ENCODE measurements around the gene PARP8. TPM values are rescaled to one million over a fixed set of nuclear protein-coding genes. Genes with fewer than 3 reads are reported as not detected.

The PARP8 gene
- total RNA-seq, 2 experiments from 2014 or later, result 181 to 200 TPM

- intact Hi-C loops (cut with DNase I, micrococcal nuclease), result no loop called here
- H3K9me3 Mint-ChIP-seq, result no peaks in the 10 kb centered on the region
- ATAC-seq (ENCODE audit: poor library complexity), result no peak
- H3K4me3 ChIP-seq (ENCODE audit: low read length), result no peak overlapping the region
- H3K27ac Mint-ChIP-seq, result no peak overlapping the region
- H3K4me3 Mint-ChIP-seq, result no peak overlapping the region
- CTCF ChIA-PET, result interaction anchor here (0.5 to 1.1 kb wide), 2 partner anchors 50 to 51 kb away, joined by 3 read pairs; no protein-coding TSS in a partner anchor
- no peak overlapping the region for H3K27ac ChIP-seq (ENCODE audit: low read depth in 1 of 2, low read length in 2 of 2)
- DNase-seq, result no peak
- no peak for TF ChIP-seq CTCF (IDR thresholded peaks at IDR 0.05)
- POLR2A ChIA-PET, result interaction anchor here (0.6 kb wide), 1 partner anchor 376 kb away, joined by 4 read pairs; no protein-coding TSS in a partner anchor
- no peaks in the 10 kb centered on the region for H3K9me3 ChIP-seq (ENCODE audit: control insufficient read depth in 1 of 2, insufficient read depth in 1 of 2, low read length in 2 of 2)
- no peaks in the 10 kb centered on the region for H3K27me3 ChIP-seq (ENCODE audit: control insufficient read depth in 1 of 2, insufficient read depth in 2 of 2, low read length in 2 of 2)
- H3K36me3 Mint-ChIP-seq (ENCODE audit: low read depth), result peaks cover 82% of the 10 kb centered on the region
- H3K36me3 ChIP-seq (ENCODE audit: insufficient read depth, low read length), result peaks cover 50% of the 10 kb centered on the region
- no peaks in the 10 kb centered on the region for H3K27me3 Mint-ChIP-seq
- H3K4me1 Mint-ChIP-seq (ENCODE audit: low read depth), result no peaks in the 10 kb centered on the region
- H3K4me1 ChIP-seq (ENCODE audit: insufficient read depth, low read length), result no peaks in the 10 kb centered on the region
Observed at GRCh38 chr5:50814556-50814955, 148.1 kb downstream of the PARP8 start.

GRCh38 chr5:50822046-50822445 is 155.6 kb downstream of the PARP8 start:
- Mint-ChIP-seq H3K4me3 (no peak overlapping the region), H3K9me3 (no peaks in the 10 kb centered on the region), H3K27me3 (no peaks in the 10 kb centered on the region), H3K36me3 (ENCODE audit: low read depth) (peaks cover 92% of the 10 kb centered on the region), H3K27ac (peak overlapping the region; percentile 17), H3K4me1 (ENCODE audit: low read depth) (peaks cover 14% of the 10 kb centered on the region)
- Histone ChIP-seq H3K36me3 (ENCODE audit: insufficient read depth, low read length) (peaks cover 91% of the 10 kb centered on the region), H3K27ac (ENCODE audit: low read depth in 1 of 2, low read length in 2 of 2) (no peak overlapping the region), H3K4me1 (ENCODE audit: insufficient read depth, low read length) (no peaks in the 10 kb centered on the region), H3K4me3 (ENCODE audit: low read length) (no peak overlapping the region), H3K27me3 (ENCODE audit: control insufficient read depth in 1 of 2, insufficient read depth in 2 of 2, low read length in 2 of 2) (no peaks in the 10 kb centered on the region), H3K9me3 (ENCODE audit: control insufficient read depth in 1 of 2, insufficient read depth in 1 of 2, low read length in 2 of 2) (no peaks in the 10 kb centered on the region)
- DNase-seq (no peak), ATAC-seq (ENCODE audit: poor library complexity) (no peak)
- TF ChIP-seq CTCF (IDR thresholded peaks at IDR 0.05), result no peak
- intact Hi-C loops (cut with DNase I, micrococcal nuclease), result no loop called here
- ChIA-PET CTCF (no interaction called here), POLR2A (no interaction called here)

- Histone ChIP-seq H3K27ac (ENCODE audit: low read depth in 1 of 2, low read length in 2 of 2) (no peak overlapping the region), H3K4me3 (ENCODE audit: low read length) (no peak overlapping the region), H3K36me3 (ENCODE audit: insufficient read depth, low read length) (peaks cover 91% of the 10 kb centered on the region), H3K27me3 (ENCODE audit: control insufficient read depth in 1 of 2, insufficient read depth in 2 of 2, low read length in 2 of 2) (no peaks in the 10 kb centered on the region), H3K4me1 (ENCODE audit: insufficient read depth, low read length) (no peaks in the 10 kb centered on the region), H3K9me3 (ENCODE audit: control insufficient read depth in 1 of 2, insufficient read depth in 1 of 2, low read length in 2 of 2) (no peaks in the 10 kb centered on the region)
- ATAC-seq (ENCODE audit: poor library complexity) (no peak), DNase-seq (no peak)
- peaks cover 14% of the 10 kb centered on the region for H3K4me1 Mint-ChIP-seq (ENCODE audit: low read depth)
- no peak overlapping the region for H3K4me3 Mint-ChIP-seq
- POLR2A ChIA-PET, result no interaction called here
- no peaks in the 10 kb centered on the region for H3K9me3 Mint-ChIP-seq
- no peaks in the 10 kb centered on the region for H3K27me3 Mint-ChIP-seq
- no peak overlapping the region for H3K27ac Mint-ChIP-seq
- peaks cover 92% of the 10 kb centered on the region for H3K36me3 Mint-ChIP-seq (ENCODE audit: low read depth)
- TF ChIP-seq CTCF (IDR thresholded peaks at IDR 0.05), result no peak
- CTCF ChIA-PET, result no interaction called here
- intact Hi-C loops (cut with DNase I, micrococcal nuclease), result no loop called here
Observed at GRCh38 chr5:50822761-50823160, 156.3 kb downstream of the PARP8 start.

Measured in CD4-positive, alpha-beta T cell (primary cell).